Measurements from ENCODE around the gene DRC3.

DNA sequence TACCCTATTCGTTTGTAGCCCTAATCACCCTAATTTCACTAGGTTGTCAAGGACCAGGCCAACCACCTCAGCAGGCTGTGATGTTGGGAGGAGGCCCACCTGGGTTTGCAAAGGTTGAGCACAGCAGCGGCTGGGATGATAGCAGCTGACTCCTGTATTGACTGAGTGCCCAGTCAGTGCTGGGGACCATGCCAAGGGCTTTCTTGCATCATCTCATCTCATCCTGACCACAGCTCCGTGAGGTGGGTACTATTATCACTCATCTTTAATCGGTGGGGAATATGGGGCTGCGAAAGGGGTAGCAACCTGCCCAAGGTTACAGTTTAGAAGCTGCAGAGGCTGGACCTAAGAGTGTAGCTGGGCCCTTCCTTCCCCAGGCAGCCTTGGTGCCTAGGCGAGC, 54.6 kb downstream of the DRC3 start:
- TF ChIP-seq, protein P1, sequence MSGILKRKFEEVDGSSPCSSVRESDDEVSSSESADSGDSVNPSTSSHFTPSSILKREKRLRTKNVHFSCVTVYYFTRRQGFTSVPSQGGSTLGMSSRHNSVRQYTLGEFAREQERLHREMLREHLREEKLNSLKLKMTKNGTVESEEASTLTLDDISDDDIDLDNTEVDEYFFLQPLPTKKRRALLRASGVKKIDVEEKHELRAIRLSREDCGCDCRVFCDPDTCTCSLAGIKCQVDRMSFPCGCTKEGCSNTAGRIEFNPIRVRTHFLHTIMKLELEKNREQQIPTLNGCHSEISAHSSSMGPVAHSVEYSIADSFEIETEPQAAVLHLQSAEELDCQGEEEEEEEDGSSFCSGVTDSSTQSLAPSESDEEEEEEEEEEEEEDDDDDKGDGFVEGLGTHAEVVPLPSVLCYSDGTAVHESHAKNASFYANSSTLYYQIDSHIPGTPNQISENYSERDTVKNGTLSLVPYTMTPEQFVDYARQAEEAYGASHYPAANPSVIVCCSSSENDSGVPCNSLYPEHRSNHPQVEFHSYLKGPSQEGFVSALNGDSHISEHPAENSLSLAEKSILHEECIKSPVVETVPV (CRISPR knock-in tag; IDR thresholded peaks at IDR 0.05), result no peak
- TF ChIP-seq, protein P2, sequence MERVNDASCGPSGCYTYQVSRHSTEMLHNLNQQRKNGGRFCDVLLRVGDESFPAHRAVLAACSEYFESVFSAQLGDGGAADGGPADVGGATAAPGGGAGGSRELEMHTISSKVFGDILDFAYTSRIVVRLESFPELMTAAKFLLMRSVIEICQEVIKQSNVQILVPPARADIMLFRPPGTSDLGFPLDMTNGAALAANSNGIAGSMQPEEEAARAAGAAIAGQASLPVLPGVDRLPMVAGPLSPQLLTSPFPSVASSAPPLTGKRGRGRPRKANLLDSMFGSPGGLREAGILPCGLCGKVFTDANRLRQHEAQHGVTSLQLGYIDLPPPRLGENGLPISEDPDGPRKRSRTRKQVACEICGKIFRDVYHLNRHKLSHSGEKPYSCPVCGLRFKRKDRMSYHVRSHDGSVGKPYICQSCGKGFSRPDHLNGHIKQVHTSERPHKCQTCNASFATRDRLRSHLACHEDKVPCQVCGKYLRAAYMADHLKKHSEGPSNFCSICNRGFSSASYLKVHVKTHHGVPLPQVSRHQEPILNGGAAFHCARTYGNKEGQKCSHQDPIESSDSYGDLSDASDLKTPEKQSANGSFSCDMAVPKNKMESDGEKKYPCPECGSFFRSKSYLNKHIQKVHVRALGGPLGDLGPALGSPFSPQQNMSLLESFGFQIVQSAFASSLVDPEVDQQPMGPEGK (CRISPR knock-in tag; IDR thresholded peaks at IDR 0.05; ENCODE audit: borderline replicate concordance), result no peak
- no peak for TF ChIP-seq ZNF565 (CRISPR knock-in tag; conservative IDR thresholded peaks at IDR 0.05; ENCODE audit: low read depth)
- no peak for TF ChIP-seq SNAI2 (CRISPR knock-in tag; IDR thresholded peaks at IDR 0.05)
- no peak for TF ChIP-seq ZFP30 (CRISPR knock-in tag; IDR thresholded peaks at IDR 0.05)
- no peak for TF ChIP-seq ZNF8 (CRISPR knock-in tag; IDR thresholded peaks at IDR 0.05)
- TF ChIP-seq, protein P3, sequence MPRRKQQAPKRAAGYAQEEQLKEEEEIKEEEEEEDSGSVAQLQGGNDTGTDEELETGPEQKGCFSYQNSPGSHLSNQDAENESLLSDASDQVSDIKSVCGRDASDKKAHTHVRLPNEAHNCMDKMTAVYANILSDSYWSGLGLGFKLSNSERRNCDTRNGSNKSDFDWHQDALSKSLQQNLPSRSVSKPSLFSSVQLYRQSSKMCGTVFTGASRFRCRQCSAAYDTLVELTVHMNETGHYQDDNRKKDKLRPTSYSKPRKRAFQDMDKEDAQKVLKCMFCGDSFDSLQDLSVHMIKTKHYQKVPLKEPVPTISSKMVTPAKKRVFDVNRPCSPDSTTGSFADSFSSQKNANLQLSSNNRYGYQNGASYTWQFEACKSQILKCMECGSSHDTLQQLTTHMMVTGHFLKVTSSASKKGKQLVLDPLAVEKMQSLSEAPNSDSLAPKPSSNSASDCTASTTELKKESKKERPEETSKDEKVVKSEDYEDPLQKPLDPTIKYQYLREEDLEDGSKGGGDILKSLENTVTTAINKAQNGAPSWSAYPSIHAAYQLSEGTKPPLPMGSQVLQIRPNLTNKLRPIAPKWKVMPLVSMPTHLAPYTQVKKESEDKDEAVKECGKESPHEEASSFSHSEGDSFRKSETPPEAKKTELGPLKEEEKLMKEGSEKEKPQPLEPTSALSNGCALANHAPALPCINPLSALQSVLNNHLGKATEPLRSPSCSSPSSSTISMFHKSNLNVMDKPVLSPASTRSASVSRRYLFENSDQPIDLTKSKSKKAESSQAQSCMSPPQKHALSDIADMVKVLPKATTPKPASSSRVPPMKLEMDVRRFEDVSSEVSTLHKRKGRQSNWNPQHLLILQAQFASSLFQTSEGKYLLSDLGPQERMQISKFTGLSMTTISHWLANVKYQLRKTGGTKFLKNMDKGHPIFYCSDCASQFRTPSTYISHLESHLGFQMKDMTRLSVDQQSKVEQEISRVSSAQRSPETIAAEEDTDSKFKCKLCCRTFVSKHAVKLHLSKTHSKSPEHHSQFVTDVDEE (CRISPR knock-in tag; IDR thresholded peaks at IDR 0.05), result no peak
- no peak for TF ChIP-seq ZFP3 (CRISPR knock-in tag; IDR thresholded peaks at IDR 0.05)

Data from SK-N-SH treated with all-trans-retinoic acid at 6 μM for 48 hours (cell line).